Daoy (cell line): ENCODE measurements around the gene RBM5. TPM values are rescaled to one million over a fixed set of nuclear protein-coding genes. Genes with fewer than 3 reads are reported as not detected.

Source experiments
- DNase-seq: peaks from one replicate; pipeline ENCODE4 v3.0.0-alpha.2; 2015; ENCODE audit warnings: low read depth
- total RNA-seq: library from RNA; depleted of rRNA; stranded (reverse); fragments of >200 nt; shearing (Covaris generic); gene quantifications from 2 replicates; pipeline ENCODE4 v1.2.3, GENCODE V29; 2014

Gene RBM5
- total RNA-seq, 1 experiment from 2014 or later: 62.9 TPM

- peak; percentile 75 for DNase-seq
Observed at GRCh38 chr3:50121072-50122032, 32.6 kb downstream of the RBM5 start.

- no peak for DNase-seq
Observed at GRCh38 chr3:50122071-50122470, 33.4 kb downstream of the RBM5 start.

GRCh38 chr3:50122661-50123391, 34.1 kb downstream of the RBM5 start:
- no peak for DNase-seq

GRCh38 chr3:50123394-50124051, 34.8 kb downstream of the RBM5 start:
- DNase-seq: no peak

GRCh38 chr3:50124052-50124799, 35.5 kb downstream of the RBM5 start:
- DNase-seq: no peak

- no peak for DNase-seq
Observed at GRCh38 chr3:50124800-50125178, 36.1 kb downstream of the RBM5 start.

GRCh38 chr3:50125541-50126286, 37.0 kb downstream of the RBM5 start:
- DNase-seq: no peak

GRCh38 chr3:50126287-50127211, 37.8 kb downstream of the RBM5 start:
- DNase-seq: peak; percentile 36

GRCh38 chr3:50127251-50127691, 38.6 kb downstream of the RBM5 start:
- no peak for DNase-seq

- no peak for DNase-seq
Observed at GRCh38 chr3:50128001-50128400, 39.3 kb downstream of the RBM5 start.

- DNase-seq: no peak
Observed at GRCh38 chr3:50130436-50130835, 41.7 kb downstream of the RBM5 start.

- no peak for DNase-seq
Observed at GRCh38 chr3:50132421-50133282, 43.9 kb downstream of the RBM5 start.

GRCh38 chr3:50133283-50133615, 44.5 kb downstream of the RBM5 start:
- DNase-seq: no peak

GRCh38 chr3:50134367-50134766, 45.6 kb downstream of the RBM5 start:
- no peak for DNase-seq

- DNase-seq: no peak
Observed at GRCh38 chr3:50135964-50136363, 47.2 kb downstream of the RBM5 start.

- no peak for DNase-seq
Observed at GRCh38 chr3:50136714-50137405, 48.1 kb downstream of the RBM5 start.

- no peak for DNase-seq
Observed at GRCh38 chr3:50137531-50137930, 48.8 kb downstream of the RBM5 start.
